K562 (cell line): ENCODE data around the gene AFAP1. TPM values are rescaled to one million over a fixed set of nuclear protein-coding genes. Genes with fewer than 3 reads are reported as not detected.
A peak's percentile ranks its signal among the peaks of the same experiment; 100 is the strongest.

Experiments
- ATAC-seq: fragments of 200-7000 bp; cut with Tn5 transposase; 3 replicates; pipeline ENCODE4 v1.9.1; 2020; ENCODE audit warnings: moderate library complexity
- BruUV-seq: library from RNA; stranded (reverse); fragments of 400-500 nt; replicated peaks from 2 replicates; lab custom pipeline; 2021; lab: Mats Ljungman, UMichigan
- CTCF ChIA-PET: fragments of 300-600 bp; formaldehyde crosslinking; extraction: SDS; loops from one replicate; lab custom pipeline; 2021; ENCODE audit warnings: low intra/inter-chr PET ratio; lab: Yijun Ruan, JAX
- POLR2A ChIA-PET: fragments of 300-600, 350-650 bp; sonication (Branson Sonifier 250); formaldehyde crosslinking; extraction: SDS; loops from one replicate; lab custom pipeline; 2021; ENCODE audit warnings: antibody characterized with exemption, inconsistent platforms; lab: Yijun Ruan, JAX
- DNase-seq, 4 experiments: peaks; one replicate each; pipeline versions ENCODE4 v3.0.0 to v3.0.0-alpha.2; 2011 to 2018; ENCODE audit warnings: low spot score in 3 of 4, mixed read lengths in 3 of 4; ENCODE audit errors: extremely low read depth in 1 of 4
- FAIRE-seq: peaks from 2 replicates; lab custom pipeline; 2011; peaks lifted over from hg19 to GRCh38; lab: Jason Lieb, UNC
- H2AFZ ChIP-seq: 2 replicates; pipeline ENCODE4 v1.6.0; 2011; ENCODE audit warnings: low read depth, low read length, control low read depth, inconsistent platforms
- H3K27ac ChIP-seq: fragments of 200-600 bp; 3 replicates; pipeline ENCODE4 v1.8.0; 2011; ENCODE audit warnings: low read depth, mild to moderate bottlenecking, control low read depth, inconsistent platforms, low read length, moderate library complexity, mixed read lengths; ENCODE audit errors: extremely low read depth
- H3K27me3 ChIP-seq, 2 experiments: fragments of 300-600 bp in 1 of 2; 2 replicates in 1 of 2; 3 replicates in 1 of 2; pipeline versions ENCODE4 v1.6.0 to v1.8.0; 2011; ENCODE audit warnings: inconsistent platforms in 2 of 2, low read length in 2 of 2, mild to moderate bottlenecking in 1 of 2, mixed read lengths in 1 of 2, moderate library complexity in 1 of 2; ENCODE audit not compliant: control insufficient read depth in 2 of 2, insufficient read depth in 2 of 2
- H3K36me3 ChIP-seq: fragments of 300-600 bp; 3 replicates; pipeline ENCODE4 v1.8.0; 2011; ENCODE audit warnings: mild to moderate bottlenecking, low read length, inconsistent platforms; ENCODE audit not compliant: control insufficient read depth, insufficient read depth
- H3K4me1 ChIP-seq, 2 experiments: fragments of 200-600 bp in 1 of 2; replicated peaks in 1 of 2; 2 replicates in 1 of 2; 3 replicates in 1 of 2; pipeline versions ENCODE4 v1.5.1 to v1.8.0; 2011; ENCODE audit warnings: inconsistent platforms in 2 of 2, low read length in 2 of 2, mild to moderate bottlenecking in 1 of 2, mixed read lengths in 1 of 2, moderate library complexity in 1 of 2; ENCODE audit not compliant: control insufficient read depth in 2 of 2, insufficient read depth in 2 of 2
- H3K4me2 ChIP-seq: 2 replicates; pipeline ENCODE4 v1.6.1; 2011; ENCODE audit warnings: low read length, control low read depth, inconsistent platforms, mixed read lengths; ENCODE audit not compliant: insufficient read depth
- H3K4me3 ChIP-seq: fragments of 200-600 bp; sonication (generic), shearing (Covaris generic); 2 replicates; pipeline ENCODE4 v1.5.1; 2016; ENCODE audit warnings: control low read depth, inconsistent platforms
- H3K79me2 ChIP-seq: fragments of 200-600 bp; 3 replicates; pipeline ENCODE4 v1.8.0; 2011; ENCODE audit warnings: low read length, inconsistent platforms; ENCODE audit not compliant: control insufficient read depth, insufficient read depth
- H3K9ac ChIP-seq, 2 experiments: 2 replicates each; pipeline versions ENCODE4 v1.6.0 to v1.6.1; 2011; ENCODE audit warnings: low read depth in 2 of 2, low read length in 2 of 2, control low read depth in 1 of 2, inconsistent platforms in 1 of 2, mild to moderate bottlenecking in 1 of 2, mixed read lengths in 1 of 2; ENCODE audit not compliant: insufficient read depth in 1 of 2
- H3K9me1 ChIP-seq: one replicate; pipeline ENCODE4 v1.6.0; 2011; ENCODE audit warnings: inconsistent platforms, mild to moderate bottlenecking, low read length, moderate library complexity; ENCODE audit not compliant: control insufficient read depth, insufficient read depth
- H3K9me3 ChIP-seq: replicated peaks from 2 replicates; pipeline ENCODE4 v1.5.1; 2011; ENCODE audit warnings: low read depth, low read length, inconsistent platforms; ENCODE audit not compliant: control insufficient read depth, insufficient read depth
- H4K20me1 ChIP-seq: replicated peaks from 2 replicates; pipeline ENCODE4 v1.6.1; 2011; ENCODE audit warnings: low read length, inconsistent platforms, mixed read lengths; ENCODE audit not compliant: control insufficient read depth, insufficient read depth
- ARID1B ChIP-seq: fragments of 450-650 bp; IDR thresholded peaks from 2 replicates; pipeline ENCODE4 v1.6.1; 2016; ENCODE audit warnings: antibody characterized with exemption, mild to moderate bottlenecking, inconsistent platforms
- BACH1 ChIP-seq: fragments of 200-800 bp; sonication (Bioruptor generic); IDR thresholded peaks from 2 replicates; pipeline ENCODE4 v1.6.1; 2016; ENCODE audit warnings: missing genetic modification characterization, missing compliant biosample characterization
- CHD4 ChIP-seq: fragments of 200-600 bp; sonication (generic); IDR thresholded peaks from 3 replicates; pipeline ENCODE4 v1.6.1; 2012; ENCODE audit warnings: low read depth, mild to moderate bottlenecking, mixed read lengths, low read length, inconsistent platforms; ENCODE audit not compliant: insufficient read depth, insufficient replicate concordance, poor library complexity, severe bottlenecking
- EP400 ChIP-seq: fragments of 450-650 bp; IDR thresholded peaks from 2 replicates; pipeline ENCODE4 v1.6.1; 2017; ENCODE audit warnings: antibody characterized with exemption, mild to moderate bottlenecking, moderate library complexity
- GABPB2 ChIP-seq: fragments of 250-450 bp; sonication (Bioruptor Pico); conservative IDR thresholded peaks from 2 replicates; pipeline ENCODE4 v1.5.1; 2021; ENCODE audit warnings: mild to moderate bottlenecking
- HOXB6 ChIP-seq: fragments of 250-450 bp; sonication (Bioruptor Pico); IDR thresholded peaks from 2 replicates; pipeline ENCODE4 v1.5.1; 2022; ENCODE audit warnings: mild to moderate bottlenecking, borderline replicate concordance
- YY1 ChIP-seq, 3 experiments: IDR thresholded peaks; 2 replicates each; pipeline ENCODE4 v1.6.1; 2011; ENCODE audit warnings: low read length in 2 of 3, mild to moderate bottlenecking in 2 of 3, moderate library complexity in 2 of 3, borderline replicate concordance in 1 of 3, control low read depth in 1 of 3, low read depth in 1 of 3; ENCODE audit not compliant: insufficient read depth in 3 of 3, insufficient replicate concordance in 2 of 3, control insufficient read depth in 1 of 3, insufficient read length in 1 of 3; ENCODE audit errors: extremely low read depth in 1 of 3
- ZNF263 ChIP-seq: sonication (generic); formaldehyde crosslinking; IDR thresholded peaks from 2 replicates; pipeline ENCODE4 v1.8.0; 2022; ENCODE audit warnings: mild to moderate bottlenecking, missing genetic modification reagents, borderline replicate concordance
- ZNF324 ChIP-seq: fragments of 250-450 bp; sonication (Bioruptor Pico); IDR thresholded peaks from 2 replicates; pipeline ENCODE4 v1.4.0; 2020; ENCODE audit warnings: mild to moderate bottlenecking
- ZNF76 ChIP-seq: fragments of 250-450 bp; sonication (Bioruptor Pico); IDR thresholded peaks from 2 replicates; pipeline ENCODE4 v1.4.0; 2020; ENCODE audit warnings: mild to moderate bottlenecking, moderate library complexity, borderline replicate concordance
- WGBS: fragments of 100-300 bp; shearing (Covaris generic); methylation state at CpG from one replicate; pipeline ENCODE4 v1.1.6; 2016; ENCODE audit warnings: low coverage, mixed read lengths; ENCODE audit not compliant: insufficient coverage; ENCODE audit errors: missing lambda C conversion rate; 5-methylcytosine and 5-hydroxymethylcytosine counted together
- in situ Hi-C: fragments of 300-500 bp; cut with MboI; formaldehyde crosslinking; loops from 4 replicates; pipeline ENCODE4 v1.15.0; 2018; ENCODE audit warnings: inconsistent platforms, mixed read lengths
- intact Hi-C: fragments of 100-400 bp; cut with micrococcal nuclease; formaldehyde crosslinking; loops from 2 replicates; pipeline ENCODE4 v1.14.2; 2022
- polyA plus RNA-seq, 8 experiments: library from polyadenylated mRNA; depleted of rRNA in 4 of 8; stranded (reverse) in 5 of 8; unstranded in 3 of 8; fragments of >200 nt; fragmentation: Nextera tagmentation in 2 of 8; fragmentation: Illumina TruSeq in 1 of 8; extraction: Ambion mirVana in 2 of 8; extraction: Trizol in 1 of 8; gene quantifications; 2 replicates each; pipeline versions ENCODE4 v1.2.1 to v1.2.3, GENCODE V29; 2011 to 2014; ENCODE audit warnings: inconsistent platforms in 1 of 8, missing spikeins in 1 of 8
- total RNA-seq, 7 experiments: library from RNA; depleted of rRNA in 6 of 7; stranded (reverse); fragments of >200 nt in 6 of 7; fragmentation: Illumina TruSeq in 2 of 7; extraction: Trizol in 2 of 7; gene quantifications; 2 replicates each; pipeline versions ENCODE4 v1.2.1 to v1.2.3, GENCODE V29; 2011 to 2021; ENCODE audit warnings: low replicate concordance in 1 of 7

Gene AFAP1
- total and polyA plus RNA-seq, 9 of the 15 experiments (the other 6 are each of a cell fraction or from before 2014, with no cell fraction given), result 0.07 to 0.42 (median 0.12) TPM; not detected in 1

DNA sequence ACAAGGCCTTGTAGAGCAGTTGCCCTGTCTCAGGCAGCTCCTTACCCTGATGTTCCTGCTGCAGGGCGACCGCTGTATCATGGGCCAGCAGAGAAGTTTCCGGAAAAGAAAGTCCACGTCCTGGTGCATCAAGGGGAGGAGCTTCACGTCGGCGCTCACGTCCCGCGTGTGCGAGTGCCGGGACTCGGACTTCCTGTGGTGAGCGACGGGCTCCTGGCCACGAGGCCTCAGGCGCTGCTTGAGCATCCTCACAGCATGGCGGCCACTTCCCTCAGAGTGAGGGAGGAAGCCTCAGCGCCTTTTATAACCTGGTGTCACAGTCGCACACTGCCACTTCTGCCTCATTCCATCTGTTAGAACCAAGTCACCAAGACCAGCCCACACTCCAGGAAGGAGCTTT, 225.5 kb downstream of the AFAP1 start:
- no peak overlapping the region for H2AFZ ChIP-seq
- FAIRE-seq, result no peak
- H3K36me3 ChIP-seq, result no peaks in the 10 kb centered on the region
- no peak overlapping the region for H3K4me2 ChIP-seq
- 5% methylated on average over 20 of the region's 20 CpGs for WGBS
- intact Hi-C loops, result no loop called here
- no peak overlapping the region for H3K9ac ChIP-seq
- H3K27ac ChIP-seq, result no peak overlapping the region
- BruUV-seq, result no TSS peak
- peaks cover under 1% of the 10 kb centered on the region for H3K9me1 ChIP-seq
- H3K4me3 ChIP-seq, result no peak overlapping the region
- peaks cover 0 to 7% of the 10 kb centered on the region in 2 experiments; a peak in 1 of 5 replicates for H3K4me1 ChIP-seq
- ChIA-PET CTCF (no interaction called here), POLR2A (interaction anchor here (0.6 kb wide), 1 partner anchor 37 kb away, joined by 4 read pairs; no protein-coding TSS in a partner anchor)
- H3K9me3 ChIP-seq, result no peaks in the 10 kb centered on the region
- in situ Hi-C loops, result no loop called here
- TF ChIP-seq GABPB2 (CRISPR knock-in tag), result no peak
- peak in 2 of 3 experiments; percentile 30 to 65 for TF ChIP-seq YY1 (IDR thresholded peaks at IDR 0.05; ENCODE audit: borderline replicate concordance in 1 of 3, control insufficient read depth in 1 of 3, extremely low read depth in 1 of 3, insufficient read depth in 3 of 3, insufficient read length in 1 of 3, insufficient replicate concordance in 2 of 3, low read depth in 1 of 3, low read length in 2 of 3)
- H3K27me3 ChIP-seq, result peaks cover 7 to 55% of the 10 kb centered on the region in 2 experiments
- DNase-seq, result no peak
- no peak for ATAC-seq
- no peaks in the 10 kb centered on the region for H3K79me2 ChIP-seq
- H4K20me1 ChIP-seq, result peaks cover 14% of the 10 kb centered on the region

DNA sequence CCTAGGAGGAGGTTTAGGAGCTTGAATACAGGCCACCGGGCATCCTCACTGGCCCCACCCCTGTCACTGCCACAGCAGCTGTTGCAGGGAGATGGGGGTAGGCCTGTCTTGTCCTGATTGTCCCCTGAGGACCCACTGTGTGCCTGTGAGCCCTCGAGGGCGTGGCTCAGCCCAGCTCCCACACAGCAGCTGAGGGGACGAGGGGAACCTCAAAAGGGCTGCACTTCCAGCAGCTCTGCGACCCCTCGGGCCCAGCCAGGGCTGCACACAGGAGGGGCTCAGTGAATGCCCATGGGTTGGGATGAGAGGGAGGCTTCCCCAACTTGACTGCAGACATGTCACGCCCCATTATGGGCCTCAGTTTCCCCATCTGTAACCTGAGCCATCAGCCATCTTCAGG, 225.9 kb downstream of the AFAP1 start:
- H3K27ac ChIP-seq, result no peak overlapping the region
- TF ChIP-seq ZNF263 (CRISPR knock-in tag) (no peak), ZNF76 (CRISPR knock-in tag) (no peak), BACH1 (tag) (no peak), CHD4 (no peak), HOXB6 (no peak), EP400 (no peak), ZNF324 (CRISPR knock-in tag) (no peak), ARID1B (no peak)
- H2AFZ ChIP-seq, result no peak overlapping the region
- H3K9me3 ChIP-seq, result no peaks in the 10 kb centered on the region
- H3K4me3 ChIP-seq, result no peak overlapping the region
- CTCF ChIA-PET, result no interaction called here
- peaks cover 3 to 55% of the 10 kb centered on the region in 2 experiments; a peak in 4 of 5 replicates for H3K27me3 ChIP-seq
- ATAC-seq (no peak), DNase-seq (no peak), FAIRE-seq (no peak)
- in situ Hi-C loops, result no loop called here
- peaks cover 10% of the 10 kb centered on the region for H4K20me1 ChIP-seq
- intact Hi-C loops, result no loop called here
- no peaks in the 10 kb centered on the region for H3K9me1 ChIP-seq
- H3K9ac ChIP-seq, result no peak overlapping the region
- no TSS peak for BruUV-seq
- H3K79me2 ChIP-seq, result no peaks in the 10 kb centered on the region
- peaks cover 0 to 6% of the 10 kb centered on the region in 2 experiments; a peak in 1 of 5 replicates for H3K4me1 ChIP-seq
- POLR2A ChIA-PET, result interaction anchor here (0.6 kb wide), 1 partner anchor 87 kb away, joined by 5 read pairs; no protein-coding TSS in a partner anchor
- no peak overlapping the region for H3K4me2 ChIP-seq
- 2% methylated on average over 7 of the region's 7 CpGs for WGBS
- no peaks in the 10 kb centered on the region for H3K36me3 ChIP-seq
